A549 (cell line): Measurements from ENCODE around the gene LGMN. TPM values are rescaled to one million over a fixed set of nuclear protein-coding genes. Genes with fewer than 3 reads are reported as not detected.
A peak's percentile ranks its signal among the peaks of the same experiment; 100 is the strongest.
"Not testable (repeated sequence)": the region's sequence is repeated elsewhere in the genome, so short reads cannot be mapped to it uniquely, and the experiment has no call there.

ENCODE experiments used
- ATAC-seq, 2 experiments: fragments of 200-7000 bp in 1 of 2; fragments of >200 bp in 1 of 2; cut with Nextera tagmentation in 1 of 2; cut with Tn5 transposase in 1 of 2; 3 replicates each; pipeline versions ENCODE4 v1.8.0 to v1.9.1; 2018 to 2020; ENCODE audit warnings: mild to moderate bottlenecking in 1 of 2, moderate library complexity in 1 of 2
- CTCF ChIA-PET: fragments of 300-600 bp; sonication (Branson Sonifier 250); formaldehyde crosslinking; extraction: SDS; loops from one replicate; lab custom pipeline; 2021; ENCODE audit warnings: antibody characterized with exemption, inconsistent platforms; lab: Yijun Ruan, JAX
- POLR2A ChIA-PET: fragments of 350-600 bp; formaldehyde crosslinking; extraction: SDS; loops from one replicate; lab custom pipeline; 2021; ENCODE audit warnings: antibody characterized with exemption, inconsistent platforms; lab: Yijun Ruan, JAX
- DNase-seq, 2 experiments: peaks; one replicate each; pipeline versions ENCODE4 v3.0.0 to v3.0.0-alpha.2; 2011 to 2016; ENCODE audit warnings: low read depth in 1 of 2, low spot score in 1 of 2
- FAIRE-seq: peaks from 2 replicates; lab custom pipeline; 2011; peaks lifted over from hg19 to GRCh38; lab: Jason Lieb, UNC
- H3K27ac ChIP-seq, 2 experiments: fragments of >200 bp; sonication (Bioruptor Twin); formaldehyde crosslinking; 3 replicates each; pipeline ENCODE4 v1.5.1; 2016 to 2017
- H3K4me1 ChIP-seq: fragments of >200 bp; sonication (Bioruptor Twin); formaldehyde crosslinking; 3 replicates; pipeline ENCODE4 v1.6.1; 2016
- H3K4me2 ChIP-seq: fragments of >200 bp; sonication (Bioruptor Twin); formaldehyde crosslinking; 3 replicates; pipeline ENCODE4 v1.6.1; 2016
- H3K4me3 ChIP-seq: fragments of >200 bp; sonication (Bioruptor Twin); formaldehyde crosslinking; 3 replicates; pipeline ENCODE4 v1.5.1; 2016
- H3K9me3 ChIP-seq: fragments of >200 bp; sonication (Bioruptor Twin); formaldehyde crosslinking; 3 replicates; pipeline ENCODE4 v1.6.1; 2016
- ATOH8 ChIP-seq: fragments of 250-450 bp; sonication (Bioruptor Pico); IDR thresholded peaks from 2 replicates; pipeline ENCODE4 v1.5.0; 2020; ENCODE audit warnings: low read depth, mild to moderate bottlenecking, moderate library complexity
- CBX8 ChIP-seq: fragments of 200-600 bp; sonication (generic); IDR thresholded peaks from 2 replicates; pipeline ENCODE4 v1.6.1; 2016
- CEBPB ChIP-seq, 2 experiments: fragments of >200 bp in 1 of 2; sonication (Bioruptor Twin) in 1 of 2; formaldehyde crosslinking in 1 of 2; IDR thresholded peaks; 2 replicates each; pipeline ENCODE4 v1.6.1; 2012 to 2016
- CHD2 ChIP-seq: fragments of 150-350 bp; IDR thresholded peaks from 2 replicates; pipeline ENCODE4 v1.6.1; 2014; ENCODE audit warnings: low read length; ENCODE audit not compliant: partially characterized antibody
- E2F6 ChIP-seq: IDR thresholded peaks from 2 replicates; pipeline ENCODE4 v1.6.1; 2012; ENCODE audit warnings: low read depth, borderline replicate concordance
- ELK1 ChIP-seq: fragments of 150-350 bp; IDR thresholded peaks from 2 replicates; pipeline ENCODE4 v1.6.1; 2014; ENCODE audit warnings: low read depth, mild to moderate bottlenecking, low read length
- GATA3 ChIP-seq: IDR thresholded peaks from 2 replicates; pipeline ENCODE4 v1.6.1; 2012; ENCODE audit warnings: borderline replicate concordance
- HOXB13 ChIP-seq: fragments of 250-450 bp; sonication (Bioruptor Pico); IDR thresholded peaks from 2 replicates; pipeline ENCODE4 v1.5.0; 2020; ENCODE audit warnings: low read depth, mild to moderate bottlenecking, moderate library complexity
- JUNB ChIP-seq: fragments of >200 bp; sonication (Bioruptor Twin); formaldehyde crosslinking; IDR thresholded peaks from 2 replicates; pipeline ENCODE4 v1.6.1; 2016
- MAFK ChIP-seq: fragments of 450-650 bp; IDR thresholded peaks from 2 replicates; pipeline ENCODE4 v1.6.1; 2014; ENCODE audit not compliant: partially characterized antibody
- MAZ ChIP-seq: fragments of 150-350 bp; IDR thresholded peaks from 2 replicates; pipeline ENCODE4 v1.6.1; 2014; ENCODE audit warnings: antibody characterized with exemption, low read depth, low read length, borderline replicate concordance
- MYC ChIP-seq: IDR thresholded peaks from 2 replicates; pipeline ENCODE4 v1.6.1; 2012; ENCODE audit warnings: mild to moderate bottlenecking, inconsistent platforms, low read length, improper control_type of control experiment, borderline replicate concordance
- NPAS2 ChIP-seq: fragments of 250-450 bp; sonication (Bioruptor Pico); IDR thresholded peaks from 2 replicates; pipeline ENCODE4 v1.8.0; 2022; ENCODE audit warnings: mild to moderate bottlenecking, moderate library complexity, borderline replicate concordance
- POLR2A ChIP-seq: IDR thresholded peaks from 2 replicates; pipeline ENCODE4 v1.6.1; 2012; ENCODE audit warnings: mild to moderate bottlenecking, low read length
- POLR2AphosphoS2 ChIP-seq: conservative IDR thresholded peaks from 2 replicates; pipeline ENCODE4 v1.6.1; 2012; ENCODE audit warnings: low read length, improper control_type of control experiment, inconsistent platforms
- RAD21 ChIP-seq, 2 experiments: fragments of >200 bp in 1 of 2; sonication (Bioruptor Twin) in 1 of 2; formaldehyde crosslinking in 1 of 2; IDR thresholded peaks in 1 of 2; conservative IDR thresholded peaks in 1 of 2; 2 replicates in 1 of 2; 3 replicates in 1 of 2; pipeline ENCODE4 v1.6.1; 2012 to 2018; ENCODE audit warnings: inconsistent platforms in 1 of 2
- RARB ChIP-seq: fragments of 250-450 bp; sonication (Bioruptor Pico); IDR thresholded peaks from 2 replicates; pipeline ENCODE4 v1.8.0; 2021; ENCODE audit warnings: mild to moderate bottlenecking, moderate library complexity
- RCOR1 ChIP-seq: fragments of 150-350 bp; IDR thresholded peaks from 2 replicates; pipeline ENCODE4 v1.6.1; 2014; ENCODE audit warnings: antibody characterized with exemption, low read length, low read depth
- RFX5 ChIP-seq: fragments of 450-650 bp; IDR thresholded peaks from 2 replicates; pipeline ENCODE4 v1.7.1; 2014; ENCODE audit warnings: antibody characterized with exemption, mild to moderate bottlenecking, moderate library complexity
- SREBF2 ChIP-seq: fragments of 450-650 bp; IDR thresholded peaks from 2 replicates; pipeline ENCODE4 v1.6.1; 2014; ENCODE audit warnings: mild to moderate bottlenecking, moderate library complexity
- TP53 ChIP-seq: fragments of 250-450 bp; sonication (Bioruptor Pico); IDR thresholded peaks from 2 replicates; pipeline ENCODE4 v1.5.0; 2021; ENCODE audit warnings: mild to moderate bottlenecking, moderate library complexity
- USF2 ChIP-seq: fragments of 450-650 bp; IDR thresholded peaks from 2 replicates; pipeline ENCODE4 v1.6.1; 2014; ENCODE audit warnings: antibody characterized with exemption
- ZSCAN20 ChIP-seq: fragments of 250-450 bp; sonication (Bioruptor Pico); IDR thresholded peaks from 2 replicates; pipeline ENCODE4 v1.8.0; 2022; ENCODE audit warnings: mild to moderate bottlenecking, moderate library complexity
- WGBS: methylation state at CpG from one replicate; pipeline ENCODE4 v1.1.6; 2017; ENCODE audit errors: missing lambda C conversion rate; 5-methylcytosine and 5-hydroxymethylcytosine counted together
- polyA plus RNA-seq, 4 experiments: library from polyadenylated mRNA; depleted of rRNA in 3 of 4; stranded (reverse); fragments of >200 nt; fragmentation: RNase III in 1 of 4; extraction: RNeasy Plus Mini Kit Qiagen cat#74134 plus additional on column Dnase treatment in 1 of 4; gene quantifications; 2 replicates in 3 of 4; 3 replicates in 1 of 4; pipeline ENCODE4 v1.2.3, GENCODE V29; 2011 to 2017

The LGMN gene
- polyA plus RNA-seq, 2 of the 4 experiments (the other 2 are of a cell fraction) = 70.4 to 106 TPM

- no peak overlapping the region for H3K4me3 ChIP-seq
- H3K9me3 ChIP-seq = no peaks in the 10 kb centered on the region
- ATAC-seq (no peak), FAIRE-seq (no peak), DNase-seq (no peak)
- 89% methylated on average over 2 of the region's 2 CpGs for WGBS
- H3K4me1 ChIP-seq = no peaks in the 10 kb centered on the region
- H3K4me2 ChIP-seq = no peak overlapping the region
- ChIA-PET CTCF (interaction anchor here (0.8 to 1.5 kb wide), 3 partner anchors 10 to 281 kb away, joined by 3 to 5 read pairs (median 4); no protein-coding TSS in a partner anchor), POLR2A (no interaction called here)
- no peak overlapping the region for H3K27ac ChIP-seq
- TF ChIP-seq MAFK = peak; percentile 8
- TF ChIP-seq ELK1 = no peak
Observed at GRCh38 chr14:92770484-92770883, 22.1 kb upstream of the LGMN start.

GRCh38 chr14:92768795-92769194 lies 20.4 kb upstream of the LGMN start:
- ChIA-PET POLR2A (no interaction called here), CTCF (no interaction called here)
- Histone ChIP-seq H3K9me3 (no peaks in the 10 kb centered on the region), H3K4me1 (no peaks in the 10 kb centered on the region), H3K4me2 (no peak overlapping the region), H3K4me3 (no peak overlapping the region), H3K27ac (no peak overlapping the region)
- TF ChIP-seq RFX5 = no peak
- no peak for TF ChIP-seq POLR2AphosphoS2
- TF ChIP-seq RAD21 (conservative IDR thresholded peaks at IDR 0.05 in 1 of 2, IDR thresholded peaks at IDR 0.05 in 1 of 2) = no peak
- no peak for TF ChIP-seq CEBPB (IDR thresholded peaks at IDR 0.05)
- TF ChIP-seq CBX8 = no peak
- TF ChIP-seq ZSCAN20 (CRISPR knock-in tag) = no peak
- no peak for TF ChIP-seq MAZ
- no peak for ATAC-seq
- DNase-seq = no peak
- WGBS = 88% methylated on average over 5 of the region's 5 CpGs
- FAIRE-seq = no peak

- WGBS = 75% methylated on average over 1 of the region's 1 CpG
- FAIRE-seq, H3K27ac ChIP-seq, ATAC-seq, H3K9me3 ChIP-seq, H3K4me3 ChIP-seq, H3K4me1 ChIP-seq, DNase-seq, H3K4me2 ChIP-seq, POLR2A ChIA-PET: not testable (repeated sequence)
- CTCF ChIA-PET = interaction anchor here (2.8 kb wide), 1 partner anchor 16 kb away, joined by 15 read pairs; no protein-coding TSS in a partner anchor
Observed at GRCh38 chr14:92768236-92768635, 19.8 kb upstream of the LGMN start.

- CTCF ChIA-PET = interaction anchor here (1.5 to 2.1 kb wide), 2 partner anchors 51 to 78 kb away, joined by 4 to 5 read pairs; no protein-coding TSS in a partner anchor
- WGBS = 52% methylated on average over 3 of the region's 5 CpGs
- ATAC-seq = peak in 1 of 2 experiments; percentile 84; a peak in 3 of 6 replicates
- H3K9me3 ChIP-seq, DNase-seq, H3K4me3 ChIP-seq, H3K4me2 ChIP-seq, POLR2A ChIA-PET, H3K4me1 ChIP-seq, H3K27ac ChIP-seq: not testable (repeated sequence)
- FAIRE-seq = peak; percentile 85
Observed at GRCh38 chr14:92763666-92764631, 15.5 kb upstream of the LGMN start.

- CTCF ChIA-PET = no interaction called here
- DNase-seq (no peak), FAIRE-seq (no peak), ATAC-seq (no peak)
- Histone ChIP-seq H3K27ac (no peak overlapping the region), H3K4me1 (no peaks in the 10 kb centered on the region)
- 38% methylated on average over 7 of the region's 7 CpGs for WGBS
- TF ChIP-seq CHD2 (no peak), HOXB13 (no peak), MYC (no peak), E2F6 (no peak), POLR2A (no peak), SREBF2 (no peak), USF2 (no peak), GATA3 (no peak), JUNB (no peak), TP53 (CRISPR knock-in tag) (no peak), NPAS2 (CRISPR knock-in tag) (no peak), RCOR1 (no peak), RARB (CRISPR knock-in tag) (no peak), ATOH8 (CRISPR knock-in tag) (no peak)
- TF ChIP-seq, all 56 proteins: peak for 0
- H3K4me3 ChIP-seq = no peak overlapping the region
- H3K9me3 ChIP-seq = no peaks in the 10 kb centered on the region
- POLR2A ChIA-PET = no interaction called here
- H3K4me2 ChIP-seq = no peak overlapping the region
Observed at GRCh38 chr14:92760524-92760805, 12.0 kb upstream of the LGMN start.
